Caco-2 (cell line): Measurements from ENCODE around the gene RPTN. TPM values are rescaled to one million over a fixed set of nuclear protein-coding genes. Genes with fewer than 3 reads are reported as not detected.

Source experiments
- BruUV-seq: library from RNA; stranded (reverse); fragments of 400-500 nt; replicated peaks from 2 replicates; lab custom pipeline; 2021; lab: Mats Ljungman, UMichigan
- CTCF ChIA-PET: fragments of 300-600 bp; sonication (Branson Sonifier 250); formaldehyde crosslinking; loops from one replicate; lab custom pipeline; 2022; ENCODE audit warnings: antibody characterized with exemption; lab: Charles Lee
- POLR2A ChIA-PET: fragments of 300-600 bp; sonication (Branson Sonifier 250); formaldehyde crosslinking; loops from one replicate; lab custom pipeline; 2022; ENCODE audit warnings: antibody characterized with exemption; lab: Charles Lee
- DNase-seq, 2 experiments: peaks; one replicate each; pipeline versions ENCODE4 v3.0.0 to v3.0.0-alpha.2; 2020 to 2022
- H3K27me3 ChIP-seq: replicated peaks from 2 replicates; pipeline ENCODE4 v1.6.0; 2011; ENCODE audit warnings: low read length; ENCODE audit not compliant: control insufficient read depth, insufficient read depth
- H3K36me3 ChIP-seq: 2 replicates; pipeline ENCODE4 v1.5.1; 2011; ENCODE audit warnings: low read length; ENCODE audit not compliant: control insufficient read depth, insufficient read depth
- H3K4me1 ChIP-seq: fragments of 250-450 bp; sonication (Bioruptor Pico); 2 replicates; pipeline ENCODE4 v1.5.1; 2020; ENCODE audit warnings: mild to moderate bottlenecking
- H3K4me3 ChIP-seq: 2 replicates; pipeline ENCODE4 v1.5.1; 2011; ENCODE audit warnings: low read depth, mild to moderate bottlenecking, control low read depth, low read length
- H3K9me3 ChIP-seq: fragments of 250-450 bp; sonication (Bioruptor Pico); 2 replicates; pipeline ENCODE4 v1.5.1; 2020; ENCODE audit warnings: mild to moderate bottlenecking, moderate library complexity
- H3K27ac Mint-ChIP-seq: one replicate; pipeline ENCODE4 v1.8.0; 2022; ENCODE audit warnings: mixed read lengths; ENCODE audit not compliant: unreplicated experiment
- H3K27me3 Mint-ChIP-seq: one replicate; pipeline ENCODE4 v1.8.0; 2022; ENCODE audit warnings: mixed read lengths; ENCODE audit not compliant: insufficient read depth, unreplicated experiment
- H3K36me3 Mint-ChIP-seq: one replicate; pipeline ENCODE4 v1.8.0; 2022; ENCODE audit warnings: mild to moderate bottlenecking, mixed read lengths; ENCODE audit not compliant: insufficient read depth, unreplicated experiment
- H3K4me1 Mint-ChIP-seq: one replicate; pipeline ENCODE4 v1.8.0; 2022; ENCODE audit warnings: low read depth, mixed read lengths; ENCODE audit not compliant: unreplicated experiment
- H3K4me3 Mint-ChIP-seq: one replicate; pipeline ENCODE4 v1.8.0; 2022; ENCODE audit warnings: mild to moderate bottlenecking, moderate library complexity, mixed read lengths; ENCODE audit not compliant: unreplicated experiment
- H3K9me3 Mint-ChIP-seq: one replicate; pipeline ENCODE4 v1.8.0; 2022; ENCODE audit warnings: mixed read lengths; ENCODE audit not compliant: unreplicated experiment
- CTCF ChIP-seq, 2 experiments: fragments of 200-600 bp in 1 of 2; IDR thresholded peaks; 1 replicate in 1 of 2; 2 replicates in 1 of 2; pipeline versions ENCODE4 v1.5.1 to v1.8.0; 2011 to 2022; ENCODE audit warnings: antibody characterized with exemption in 1 of 2, control low read depth in 1 of 2, inconsistent platforms in 1 of 2, low read depth in 1 of 2, low read length in 1 of 2, mild to moderate bottlenecking in 1 of 2, moderate library complexity in 1 of 2; ENCODE audit not compliant: insufficient read depth in 1 of 2, severe bottlenecking in 1 of 2, unreplicated experiment in 1 of 2
- intact Hi-C: fragments of 100-400 bp; cut with micrococcal nuclease; formaldehyde crosslinking; loops from one replicate; pipeline ENCODE4 v1.10.0; 2022; ENCODE audit not compliant: unreplicated experiment
- total RNA-seq: library from RNA; stranded (reverse); gene quantifications from 2 replicates; pipeline ENCODE4 v1.2.3, GENCODE V29; 2022

Gene RPTN
- total RNA-seq, 1 experiment from 2014 or later: not detected

- POLR2A ChIA-PET: no interaction called here
- Mint-ChIP-seq H3K36me3 (no peaks in the 10 kb centered on the region), H3K27ac (no peak overlapping the region), H3K4me3 (no peak overlapping the region), H3K9me3 (peaks cover 14% of the 10 kb centered on the region), H3K4me1 (peaks cover 28% of the 10 kb centered on the region), H3K27me3 (no peaks in the 10 kb centered on the region)
- CTCF ChIA-PET: no interaction called here
- no TSS peak for BruUV-seq
- Histone ChIP-seq H3K4me1 (peaks cover 21% of the 10 kb centered on the region), H3K27me3 (no peaks in the 10 kb centered on the region), H3K9me3 (no peaks in the 10 kb centered on the region), H3K4me3 (no peak overlapping the region), H3K36me3 (no peaks in the 10 kb centered on the region)
- TF ChIP-seq CTCF (IDR thresholded peaks at IDR 0.05; ENCODE audit: insufficient read depth in 1 of 2, low read depth in 1 of 2, low read length in 1 of 2, severe bottlenecking in 1 of 2, unreplicated experiment in 1 of 2): no peak
- DNase-seq: no peak
- intact Hi-C loops: no loop called here
Measured at GRCh38 chr1:152169366-152170025, 10.5 kb upstream of the RPTN start.

- intact Hi-C loops: no loop called here
- no peak for TF ChIP-seq CTCF (IDR thresholded peaks at IDR 0.05; ENCODE audit: insufficient read depth in 1 of 2, low read depth in 1 of 2, low read length in 1 of 2, severe bottlenecking in 1 of 2, unreplicated experiment in 1 of 2)
- H3K9me3 Mint-ChIP-seq: peaks cover 14% of the 10 kb centered on the region
- no peak for DNase-seq
- H3K4me1 Mint-ChIP-seq: peaks cover 28% of the 10 kb centered on the region
- Histone ChIP-seq H3K9me3 (no peaks in the 10 kb centered on the region), H3K27me3 (no peaks in the 10 kb centered on the region), H3K4me3 (no peak overlapping the region), H3K4me1 (peaks cover 31% of the 10 kb centered on the region), H3K36me3 (no peaks in the 10 kb centered on the region)
- H3K4me3 Mint-ChIP-seq: no peak overlapping the region
- CTCF ChIA-PET: no interaction called here
- no peak overlapping the region for H3K27ac Mint-ChIP-seq
- BruUV-seq: no TSS peak
- no peaks in the 10 kb centered on the region for H3K36me3 Mint-ChIP-seq
- POLR2A ChIA-PET: no interaction called here
- no peaks in the 10 kb centered on the region for H3K27me3 Mint-ChIP-seq
Measured at GRCh38 chr1:152168535-152168868, 9.5 kb upstream of the RPTN start.

GRCh38 chr1:152167835-152168534 lies 9.0 kb upstream of the RPTN start:
- Histone ChIP-seq H3K9me3 (no peaks in the 10 kb centered on the region), H3K4me1 (peaks cover 36% of the 10 kb centered on the region), H3K36me3 (no peaks in the 10 kb centered on the region), H3K27me3 (no peaks in the 10 kb centered on the region), H3K4me3 (no peak overlapping the region)
- TF ChIP-seq CTCF (IDR thresholded peaks at IDR 0.05; ENCODE audit: insufficient read depth in 1 of 2, low read depth in 1 of 2, low read length in 1 of 2, severe bottlenecking in 1 of 2, unreplicated experiment in 1 of 2): no peak
- POLR2A ChIA-PET: no interaction called here
- peak overlapping the region; percentile 30 for H3K27ac Mint-ChIP-seq
- peaks cover 14% of the 10 kb centered on the region for H3K9me3 Mint-ChIP-seq
- H3K27me3 Mint-ChIP-seq: no peaks in the 10 kb centered on the region
- no TSS peak for BruUV-seq
- DNase-seq: peak; percentile 53 to 56
- CTCF ChIA-PET: no interaction called here
- H3K4me1 Mint-ChIP-seq: peaks cover 32% of the 10 kb centered on the region
- H3K36me3 Mint-ChIP-seq: peaks cover 1% of the 10 kb centered on the region
- no peak overlapping the region for H3K4me3 Mint-ChIP-seq
- intact Hi-C loops: no loop called here
